ENCODE results near the gene ABLIM2. TPM values are rescaled to one million over a fixed set of nuclear protein-coding genes. Genes with fewer than 3 reads are reported as not detected.

The ABLIM2 gene
- total and polyA plus RNA-seq, 2 of the 8 experiments (the other 6 are each of a cell fraction or from before 2014, with no cell fraction given): 2.8 to 3.0 TPM

- Histone ChIP-seq H2AFZ (ENCODE audit: low read length) (no peak overlapping the region), H2AK5ac (ENCODE audit: low read depth, low read length) (no peak overlapping the region), H3K4me1 (replicated peaks in 1 of 4; ENCODE audit: control insufficient read depth in 3 of 4, insufficient read depth in 4 of 4, low read length in 3 of 4) (peaks cover 0 to 4% (median 0%) of the 10 kb centered on the region in 4 experiments; a peak in 1 of 7 replicates), H2BK20ac (ENCODE audit: low read length) (no peak overlapping the region), H3K79me2 (ENCODE audit: control insufficient read depth in 1 of 2, insufficient read depth in 2 of 2, low read length in 2 of 2) (no peaks in the 10 kb centered on the region), H3K79me1 (ENCODE audit: low read depth, low read length) (no peaks in the 10 kb centered on the region), H3K27ac (ENCODE audit: low read depth, low read length) (no peak overlapping the region), H3K23ac (ENCODE audit: insufficient read length) (no peak overlapping the region), H4K20me1 (replicated peaks in 1 of 2; ENCODE audit: control insufficient read depth in 1 of 2, insufficient read depth in 2 of 2, low read length in 2 of 2) (no peaks in the 10 kb centered on the region), H3K4ac (replicated peaks; ENCODE audit: insufficient read length, low read depth, low read length) (no peak overlapping the region), H2BK120ac (replicated peaks; ENCODE audit: low read depth, low read length) (no peak overlapping the region), H3K14ac (ENCODE audit: insufficient read length) (no peak overlapping the region), H3K9me3 (ENCODE audit: insufficient read depth in 2 of 2, low read depth in 1 of 2, low read length in 1 of 2) (peaks cover 0 to 10% of the 10 kb centered on the region in 2 experiments; a peak in 2 of 4 replicates), H3K4me3 (ENCODE audit: extremely low read depth in 1 of 4, insufficient read depth in 2 of 4, low read depth in 3 of 4, low read length in 4 of 4) (no peak overlapping the region), H3K9ac (replicated peaks in 1 of 4; ENCODE audit: extremely low read depth in 1 of 4, low read depth in 3 of 4, low read length in 3 of 4) (no peak overlapping the region), H4K8ac (ENCODE audit: extremely low read depth, insufficient read depth, low read length) (no peak overlapping the region), H3K23me2 (ENCODE audit: low read depth, low read length) (no peaks in the 10 kb centered on the region), H2BK5ac (ENCODE audit: low read depth, low read length) (no peak overlapping the region), H3K36me3 (ENCODE audit: control insufficient read depth in 2 of 4, insufficient read depth in 4 of 4, low read length in 3 of 4) (no peaks in the 10 kb centered on the region), H3K18ac (ENCODE audit: extremely low read depth, low read length) (no peak overlapping the region), H3K27me3 (replicated peaks in 1 of 4; ENCODE audit: control insufficient read depth in 3 of 4, extremely low read depth in 1 of 4, insufficient read depth in 3 of 4, low read length in 3 of 4) (no peaks in the 10 kb centered on the region), H2BK15ac (ENCODE audit: low read length) (no peak overlapping the region), H2BK12ac (ENCODE audit: low read depth, low read length) (no peak overlapping the region), H4K91ac (replicated peaks; ENCODE audit: insufficient read length, low read length) (no peak overlapping the region), H3K4me2 (ENCODE audit: insufficient read depth in 1 of 2, low read depth in 2 of 2, low read length in 2 of 2) (no peak overlapping the region), H4K5ac (ENCODE audit: insufficient read length, low read depth, low read length) (no peak overlapping the region), H3K56ac (replicated peaks; ENCODE audit: insufficient read length, low read depth, low read length) (no peak overlapping the region)
- ChIA-PET POLR2A (ENCODE audit: partially characterized antibody) (no interaction called here), CTCF (ENCODE audit: partially characterized antibody) (interaction anchor here (0.7 to 3.0 kb wide), 3 partner anchors 11 to 450 kb away, joined by 3 to 15 read pairs (median 5); no protein-coding TSS in a partner anchor)
- no peak for DNase-seq (ENCODE audit: low read depth in 1 of 2, low spot score in 2 of 2)
- WGBS, 2 experiments (ENCODE audit: extremely low coverage in 1 of 2, insufficient coverage in 1 of 2, insufficient read length in 1 of 2, insufficient replicate concordance in 2 of 2, low coverage in 1 of 2, low lambda C conversion rate in 2 of 2, missing lambda C conversion rate in 1 of 2): 87% methylated on average over 9 of the region's 12 CpGs; no CpG with 5 or more reads in 1 of the 2 experiments
- no peak for FAIRE-seq
- TF ChIP-seq NANOG (IDR thresholded peaks at IDR 0.05; ENCODE audit: insufficient read depth, low read depth, low read length, poor library complexity, severe bottlenecking): no peak
- no peak for TF ChIP-seq BRCA1 (IDR thresholded peaks at IDR 0.05; ENCODE audit: low read depth, low read length)
- no peak for TF ChIP-seq YY1 (IDR thresholded peaks at IDR 0.05; ENCODE audit: low read depth, low read length)
- no peak for TF ChIP-seq USF2 (IDR thresholded peaks at IDR 0.05; ENCODE audit: low read length)
- TF ChIP-seq CREB1 (IDR thresholded peaks at IDR 0.05): no peak
- TF ChIP-seq NRF1 (IDR thresholded peaks at IDR 0.05; ENCODE audit: low read depth, low read length): no peak
- TF ChIP-seq KDM4A (IDR thresholded peaks at IDR 0.05; ENCODE audit: low read depth, low read length, severe bottlenecking): no peak
- no peak for TF ChIP-seq KDM5A (IDR thresholded peaks at IDR 0.05; ENCODE audit: low read length)
- TF ChIP-seq JUN (IDR thresholded peaks at IDR 0.05; ENCODE audit: low read depth, low read length): no peak
- no peak for TF ChIP-seq SRF (IDR thresholded peaks at IDR 0.05; ENCODE audit: low read depth, low read length)
These were observed 61.9 kb downstream of the ABLIM2 start for GRCh38 chr4:8096690-8097061.

Measured in H1 (cell line).